DMS153 (cell line): ENCODE data around the gene HOXA4.

Experiments used
- DNase-seq: peaks from one replicate; lab custom pipeline; 2025; lab: John Stamatoyannopoulos, UW

HOXA4 gene

DNA sequence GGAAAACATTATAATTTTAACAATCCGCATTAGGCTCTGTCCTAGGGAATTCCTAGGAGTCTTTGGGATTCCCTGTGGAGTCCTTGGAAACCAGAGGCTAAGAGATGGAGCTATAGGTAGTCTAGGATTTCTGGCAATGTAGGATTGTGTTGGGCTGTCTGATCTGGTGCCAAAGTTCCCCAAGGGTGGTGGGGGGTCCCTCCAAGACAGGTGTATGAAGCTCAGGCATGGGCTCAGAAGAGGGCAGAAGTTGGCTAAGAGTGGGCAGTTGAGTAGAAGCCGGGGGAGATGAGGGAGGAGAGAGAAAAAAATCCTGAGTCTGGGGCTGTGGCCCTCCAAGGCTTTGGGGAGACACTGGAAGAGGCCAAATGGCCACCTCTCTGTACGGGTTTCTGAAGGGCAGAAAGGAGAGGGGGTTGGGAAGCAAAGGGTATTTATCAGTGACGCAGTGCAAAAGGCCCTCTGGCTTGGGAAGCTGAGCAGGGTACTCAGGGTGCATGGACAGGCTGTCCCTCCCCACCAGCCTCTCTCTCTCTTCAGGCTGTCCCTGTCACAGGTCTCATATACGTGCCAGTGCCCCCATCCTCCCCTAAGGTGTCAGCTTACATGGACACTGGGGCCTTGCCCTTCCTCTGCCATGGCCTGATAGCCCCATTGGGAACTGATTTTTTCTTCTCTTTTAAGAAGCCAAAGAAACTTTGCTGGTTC, 16.1 kb upstream of the HOXA4 start:
- DNase-seq = no peak

DNA sequence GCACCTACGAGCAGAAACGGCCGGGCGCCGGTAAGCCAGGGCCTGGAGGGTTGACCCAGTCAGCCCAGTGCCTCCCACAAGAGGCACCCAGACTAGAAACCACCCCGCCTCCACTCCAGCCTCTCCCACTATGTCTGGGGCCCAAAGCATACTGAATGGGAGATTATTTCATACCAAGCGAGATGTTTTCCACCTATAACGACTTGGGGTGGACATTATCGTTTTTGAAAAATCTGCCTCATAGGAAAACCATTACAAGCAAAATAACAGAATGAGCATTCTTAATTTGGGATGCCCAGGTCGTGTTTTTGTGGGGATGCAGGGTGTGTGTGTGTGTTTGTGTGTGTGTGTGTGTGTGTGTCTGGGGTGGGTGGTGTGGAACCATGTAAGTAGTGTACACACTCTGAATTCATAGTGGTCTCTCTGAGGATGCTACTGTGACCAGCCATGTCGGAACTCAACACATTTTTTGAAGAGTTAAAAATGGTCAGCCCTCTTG, 15.4 kb upstream of the HOXA4 start:
- DNase-seq = no peak

DNA sequence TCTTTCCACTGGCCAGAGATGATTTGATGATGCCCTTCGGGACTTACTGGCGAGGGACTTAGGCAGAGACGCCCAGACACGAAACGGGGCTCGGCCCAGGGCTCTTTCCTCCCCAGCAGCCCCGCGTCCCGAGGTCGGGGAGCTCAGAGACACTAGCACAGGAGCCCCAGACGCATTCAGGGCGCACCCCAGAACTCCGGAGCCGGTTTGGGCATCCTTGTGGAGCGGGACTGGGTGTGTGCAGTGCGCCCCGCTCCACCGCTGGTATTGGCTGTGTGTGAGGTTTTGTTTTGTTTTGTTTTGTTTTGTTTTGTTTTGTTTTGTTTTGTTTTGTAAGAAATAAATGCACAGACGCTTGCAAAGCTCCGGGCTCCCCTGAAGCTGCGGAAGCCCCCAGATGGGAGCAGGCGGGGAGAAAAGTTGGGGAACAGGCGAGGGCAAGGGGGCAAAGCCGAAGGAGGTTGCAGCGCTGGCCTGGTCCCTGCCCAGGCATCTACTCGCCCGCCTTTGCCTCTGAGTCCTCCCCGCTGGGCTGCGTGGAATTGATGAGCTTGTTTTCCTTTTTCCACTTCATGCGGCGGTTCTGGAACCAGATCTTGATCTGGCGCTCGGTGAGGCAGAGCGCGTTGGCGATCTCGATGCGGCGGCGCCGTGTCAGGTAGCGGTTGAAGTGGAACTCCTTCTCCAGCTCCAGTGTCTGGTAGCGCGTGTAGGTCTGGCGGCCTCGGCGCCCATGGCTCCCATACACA, 14.8 kb upstream of the HOXA4 start:
- DNase-seq = no peak

DNA sequence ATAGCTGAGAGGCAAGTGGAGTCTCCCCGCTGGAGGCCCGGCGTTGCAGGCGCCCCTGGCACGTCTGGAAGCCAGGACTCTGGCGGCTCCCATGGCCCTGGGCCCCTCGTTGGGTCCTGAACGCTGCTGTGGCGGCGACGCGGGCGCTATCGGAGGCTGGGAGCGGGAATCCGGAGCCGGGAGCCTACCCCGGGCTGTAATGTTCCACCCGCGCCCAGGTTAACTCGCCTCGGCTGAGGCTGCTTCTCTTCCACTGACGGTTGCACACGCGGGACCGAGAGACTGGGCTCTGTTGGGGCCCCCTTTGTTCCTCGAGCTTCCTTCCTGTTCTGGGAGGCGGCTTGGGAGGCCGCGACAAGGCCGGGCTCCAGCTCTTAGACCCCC, 14.2 kb upstream of the HOXA4 start:
- no peak for DNase-seq

DNA sequence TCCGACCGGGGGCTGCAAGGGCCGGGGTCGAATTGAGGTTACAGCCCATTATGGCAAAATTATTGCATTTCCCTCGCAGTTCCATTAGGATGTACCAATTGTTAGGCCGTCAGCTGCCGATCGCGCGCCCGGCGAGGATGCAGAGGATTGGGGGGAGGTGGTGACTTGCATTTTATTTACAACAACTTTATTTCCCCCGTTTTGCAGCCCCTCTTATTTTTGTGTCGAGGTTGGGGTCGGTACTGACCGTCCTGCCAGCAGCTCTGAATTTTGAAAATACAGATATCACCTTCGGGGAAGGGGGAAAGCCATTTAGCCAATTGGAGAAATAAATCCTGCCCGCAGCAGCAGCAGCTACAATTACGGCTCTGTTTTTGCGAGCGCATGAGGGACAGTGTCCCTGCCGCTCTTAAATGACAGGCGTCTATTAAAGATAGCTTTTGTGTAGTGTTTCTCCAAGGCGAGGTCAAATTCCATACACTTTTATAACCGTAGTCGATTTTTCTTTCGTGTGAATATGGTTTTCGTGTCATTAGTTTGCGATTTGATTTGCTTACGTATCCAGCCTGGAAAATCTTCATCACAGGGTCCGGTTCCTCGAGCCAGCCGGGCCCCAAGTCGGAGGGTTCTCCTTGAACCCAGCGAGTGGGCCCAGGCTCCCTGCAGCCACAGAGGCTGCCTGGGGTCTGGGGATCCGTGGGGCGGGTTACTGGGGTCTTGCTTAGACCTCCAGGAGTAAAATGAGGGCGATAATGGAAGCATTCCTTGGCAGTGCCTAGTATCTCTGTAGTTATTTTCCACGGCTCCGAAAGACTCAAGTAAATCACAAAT, 13.6 kb upstream of the HOXA4 start:
- no peak for DNase-seq

DNA sequence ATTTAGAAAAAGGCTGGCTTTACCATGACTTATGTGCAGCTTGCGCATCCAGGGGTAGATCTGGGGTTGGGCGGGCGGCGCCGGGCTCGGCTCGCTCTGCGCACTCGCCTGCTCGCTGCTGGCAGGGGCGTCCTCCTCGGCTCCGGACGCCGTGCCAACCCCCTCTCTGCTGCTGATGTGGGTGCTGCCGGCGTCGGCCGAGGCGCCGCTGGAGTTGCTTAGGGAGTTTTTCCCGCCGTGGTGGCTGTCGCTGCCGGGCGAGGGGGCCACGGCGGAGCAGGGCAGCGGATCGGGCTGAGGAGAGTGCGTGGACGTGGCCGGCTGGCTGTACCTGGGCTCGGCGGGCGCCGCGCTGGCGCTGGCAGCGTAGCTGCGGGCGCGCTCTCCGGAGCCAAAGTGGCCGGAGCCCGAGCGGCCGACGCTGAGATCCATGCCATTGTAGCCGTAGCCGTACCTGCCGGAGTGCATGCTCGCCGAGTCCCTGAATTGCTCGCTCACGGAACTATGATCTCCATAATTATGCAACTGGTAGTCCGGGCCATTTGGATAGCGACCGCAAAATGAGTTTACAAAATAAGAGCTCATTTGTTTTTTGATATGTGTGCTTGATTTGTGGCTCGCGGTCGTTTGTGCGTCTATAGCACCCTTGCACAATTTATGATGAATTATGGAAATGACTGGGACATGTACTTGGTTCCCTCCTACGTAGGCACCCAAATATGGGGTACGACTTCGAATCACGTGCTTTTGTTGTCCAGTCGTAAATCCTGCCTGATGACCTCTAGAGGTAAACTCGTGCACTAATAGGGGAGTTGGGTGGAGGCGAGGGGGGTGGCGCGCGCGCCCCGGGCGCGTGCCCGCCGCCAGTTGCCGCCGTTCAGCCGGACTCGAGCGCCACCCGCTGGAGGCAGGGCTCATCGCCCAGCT, 12.7 kb upstream of the HOXA4 start, which contains the start of gene HOXA5:
TSS of gene HOXA5 (minus strand) at position 659 of the 927 bp plus-strand sequence. CDS start at position 585, 74 bp downstream.
- DNase-seq = no peak

DNA sequence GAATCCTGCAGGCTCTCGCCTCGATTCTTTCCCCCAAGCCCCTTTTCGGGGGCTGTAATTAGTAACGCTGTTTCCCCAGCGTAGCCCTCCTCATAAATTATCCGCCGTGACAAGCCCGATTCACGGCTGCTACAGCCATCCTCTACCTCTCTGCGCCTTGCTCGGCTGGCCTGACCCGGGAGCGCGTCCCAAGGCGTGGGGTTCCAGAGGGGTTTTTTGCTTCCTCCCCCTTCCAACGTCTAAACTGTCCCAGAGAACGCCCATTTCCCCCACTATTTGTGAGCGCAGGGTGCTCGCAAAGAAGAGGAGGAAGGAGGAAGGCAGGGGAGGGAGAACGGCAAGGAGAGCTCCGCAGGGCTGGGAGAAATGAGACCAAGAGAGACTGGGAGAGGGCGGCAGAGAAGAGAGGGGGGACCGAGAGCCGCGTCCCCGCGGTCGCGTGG, 12.0 kb upstream of the HOXA4 start:
- no peak for DNase-seq

DNA sequence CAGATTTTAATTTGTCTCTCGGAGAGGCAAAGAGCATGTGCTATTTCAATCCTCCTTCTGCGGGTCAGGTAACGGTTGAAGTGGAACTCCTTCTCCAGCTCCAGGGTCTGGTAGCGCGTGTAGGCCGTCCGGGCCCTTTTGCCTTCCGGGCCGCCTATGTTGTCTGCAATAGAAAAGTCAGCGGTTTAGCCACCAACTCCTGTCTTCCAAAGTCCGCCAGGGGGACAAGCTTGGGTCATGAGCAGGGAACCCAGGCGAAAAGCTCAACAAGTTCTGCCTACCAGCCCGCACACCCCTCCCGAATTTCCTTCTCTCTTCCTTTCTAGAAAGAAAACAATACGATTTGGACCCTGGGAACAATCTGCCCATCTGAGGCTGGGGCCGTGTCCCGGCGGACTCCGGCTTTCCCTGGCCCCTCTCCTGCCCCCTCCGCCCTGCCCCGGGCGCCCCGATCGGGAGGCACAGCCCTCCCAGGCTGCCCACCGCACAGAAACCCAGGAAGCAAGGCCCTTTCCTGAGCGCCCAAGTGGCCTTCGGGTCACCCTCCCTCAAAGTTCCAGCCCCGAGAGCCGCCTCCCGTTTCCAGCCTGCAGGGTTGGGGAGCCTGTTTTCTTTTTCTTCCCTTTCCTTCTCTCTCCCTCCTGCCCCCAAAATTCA, 11.5 kb upstream of the HOXA4 start:
- no peak for DNase-seq

DNA sequence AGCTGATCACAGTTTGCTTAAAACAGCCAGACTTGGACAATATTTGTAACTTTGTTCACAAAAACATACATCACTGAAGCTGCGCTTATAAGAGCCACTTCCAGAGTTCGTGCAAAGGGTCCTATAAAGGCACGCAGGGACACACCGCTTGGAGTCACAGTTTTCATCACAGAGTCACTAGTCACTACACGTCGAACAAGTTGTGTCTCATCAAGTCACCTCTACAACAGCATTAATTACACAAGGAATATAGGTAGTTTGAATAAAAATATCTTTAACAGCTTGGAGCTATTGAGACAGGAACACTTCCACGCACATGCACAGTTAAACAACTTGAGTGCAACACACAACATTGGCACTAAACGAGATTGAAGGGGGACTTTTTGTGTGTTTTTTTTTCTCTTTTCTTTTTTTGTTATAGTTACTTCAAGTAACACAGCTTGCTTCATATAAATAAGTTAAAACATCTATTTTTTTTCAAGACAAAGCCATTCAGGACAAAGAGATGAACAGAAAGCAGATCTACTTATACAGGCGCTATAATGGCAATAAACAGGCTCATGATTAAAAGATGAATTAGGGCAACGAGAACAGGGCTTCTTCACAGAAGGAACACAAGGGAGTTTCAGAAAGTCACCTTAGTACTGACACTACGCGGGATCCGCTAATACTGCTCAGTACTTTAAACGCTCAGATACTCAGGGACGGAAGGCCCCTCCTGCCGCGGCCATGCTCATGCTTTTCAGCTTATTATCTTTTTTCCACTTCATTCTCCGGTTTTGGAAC, 10.8 kb upstream of the HOXA4 start:
- DNase-seq = no peak

DNA sequence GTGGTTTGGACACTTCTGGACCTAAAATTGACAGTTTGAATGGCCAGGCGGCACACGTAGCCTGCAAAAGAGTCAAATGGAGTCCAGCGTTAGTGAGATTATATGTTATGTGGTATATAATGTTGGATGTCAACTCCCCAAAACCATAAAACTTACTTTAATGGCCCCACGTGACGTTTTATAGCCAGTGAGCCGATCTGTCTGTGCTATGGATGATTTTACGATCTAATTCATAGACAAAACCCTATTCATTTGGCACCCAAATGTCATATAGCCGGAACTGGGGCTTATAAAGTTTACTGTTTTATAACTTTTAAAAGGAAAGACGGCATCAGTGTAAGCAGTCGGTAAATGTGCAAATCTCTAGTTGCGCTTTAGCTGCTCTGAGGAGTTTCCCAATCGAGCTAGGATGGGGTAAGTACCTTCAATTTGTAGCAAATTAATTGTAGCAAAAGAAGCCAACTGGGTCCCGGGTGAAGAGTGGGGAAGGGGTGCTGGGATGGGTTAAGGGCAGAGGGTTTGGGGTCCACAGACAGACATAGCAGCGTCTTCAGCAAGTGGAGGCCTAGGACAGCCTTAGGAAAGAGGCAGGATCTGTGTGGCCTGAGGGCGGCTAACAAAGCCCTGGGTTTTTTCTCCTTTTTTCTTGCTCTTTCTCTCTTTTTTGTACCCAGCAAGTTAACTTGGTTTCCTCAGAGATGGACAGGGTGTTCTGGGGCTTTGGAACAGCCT, 9.7 kb upstream of the HOXA4 start:
- no peak for DNase-seq

DNA sequence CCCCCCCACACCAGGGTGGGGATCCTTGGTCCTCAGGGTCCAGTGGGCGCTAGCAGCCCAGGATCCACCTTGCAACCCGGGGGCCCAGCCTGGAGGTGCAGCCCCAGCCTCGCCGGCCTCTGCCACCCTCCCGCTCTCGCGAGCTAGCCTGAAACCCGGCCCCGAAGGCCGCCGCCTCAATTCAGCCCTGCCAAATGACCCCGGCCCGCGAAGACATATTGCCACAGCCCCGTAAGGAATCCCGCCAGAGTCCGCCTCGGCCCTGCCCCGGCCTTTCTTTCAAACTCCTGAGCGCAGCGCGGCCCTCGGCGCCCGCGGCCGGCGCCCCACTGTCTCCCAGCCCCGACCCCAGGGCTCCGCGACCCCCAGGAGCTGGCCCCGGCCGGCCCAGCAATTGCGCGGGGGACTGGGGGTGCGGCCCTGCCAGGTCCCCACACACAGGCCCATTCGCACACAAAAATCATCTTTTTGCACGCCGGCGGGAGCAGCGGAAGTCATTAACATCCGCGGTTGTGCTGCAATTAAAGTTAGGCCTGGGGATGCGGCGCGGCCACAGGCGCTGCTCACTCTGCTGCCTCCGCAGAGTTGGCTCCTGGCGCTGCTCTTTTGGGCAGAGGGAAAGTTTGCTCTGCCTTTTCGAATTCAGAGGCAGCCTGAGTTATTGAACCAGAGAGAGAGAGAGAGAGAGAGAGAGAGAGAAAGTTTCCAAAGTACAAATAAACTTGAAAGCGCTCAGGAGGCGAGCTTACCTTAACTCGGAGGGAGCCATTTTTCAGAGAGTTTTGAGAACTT, 9.0 kb upstream of the HOXA4 start:
- DNase-seq = no peak

DNA sequence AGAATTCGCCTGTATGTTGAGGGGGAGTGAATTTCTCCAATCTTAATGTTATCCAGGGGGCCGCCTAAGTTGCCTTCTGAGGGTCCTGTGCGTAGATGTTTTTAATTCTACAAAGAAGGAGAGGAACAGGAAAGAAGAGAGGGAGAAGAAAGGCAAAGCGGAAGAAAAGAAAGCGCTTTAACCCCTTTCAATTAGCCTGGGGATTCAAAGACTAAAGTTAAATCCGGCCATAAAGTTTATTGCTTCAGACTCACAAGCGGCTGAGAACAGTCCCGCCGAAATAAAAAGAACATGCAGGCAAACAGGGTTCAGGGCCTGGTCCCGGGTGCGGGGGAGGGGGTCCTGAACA, 8.4 kb upstream of the HOXA4 start:
- no peak for DNase-seq

DNA sequence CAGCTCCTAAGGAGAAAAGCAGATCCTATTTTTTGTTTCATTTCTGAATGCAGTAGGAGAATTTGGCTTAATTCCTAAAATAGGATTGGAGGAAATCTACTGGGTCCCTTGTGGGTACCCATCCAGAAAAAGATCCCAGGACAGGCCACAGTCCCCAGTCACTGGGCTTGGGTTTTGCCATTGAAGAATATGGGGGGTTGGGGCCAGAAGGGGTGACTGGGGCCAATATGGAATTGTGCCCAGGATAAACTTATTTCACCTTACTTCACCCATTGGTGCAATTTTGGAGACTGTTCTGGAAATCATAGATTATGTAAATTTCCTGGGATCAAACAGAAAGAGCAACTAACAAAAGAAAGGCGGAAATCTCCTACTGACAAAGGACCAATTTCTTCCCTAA, 7.9 kb upstream of the HOXA4 start:
- DNase-seq = no peak

DNA sequence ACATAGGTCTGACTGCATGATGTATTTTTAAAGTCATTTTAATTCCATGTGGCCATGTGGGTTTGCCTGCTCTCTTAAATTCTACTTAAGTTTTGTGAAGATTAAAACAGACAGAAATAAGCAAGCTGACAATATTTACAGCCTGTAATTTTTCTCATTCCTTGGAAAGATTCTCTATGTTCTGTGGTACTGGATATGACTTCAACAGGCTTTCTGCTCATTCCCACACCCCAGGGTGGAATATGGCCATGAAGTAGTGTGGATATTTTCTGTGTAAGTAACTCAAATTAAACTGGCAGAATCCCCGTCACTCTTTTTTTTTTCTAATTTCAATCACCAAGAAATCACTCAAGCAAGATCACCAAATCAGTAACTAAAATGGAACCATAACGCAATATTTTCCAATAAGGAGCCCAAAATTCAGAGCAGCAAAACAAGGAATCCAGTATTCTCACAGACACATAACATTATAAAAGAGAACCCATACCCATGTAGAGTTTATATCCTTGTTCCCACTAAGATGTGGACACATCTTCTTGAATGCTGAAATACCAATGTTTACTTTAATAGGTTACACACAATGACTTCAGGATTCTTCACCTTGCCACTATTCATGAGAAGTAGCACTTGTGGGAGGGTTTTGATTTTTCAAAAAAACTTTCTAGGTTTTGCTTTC, 7.2 kb upstream of the HOXA4 start:
- no peak for DNase-seq

DNA sequence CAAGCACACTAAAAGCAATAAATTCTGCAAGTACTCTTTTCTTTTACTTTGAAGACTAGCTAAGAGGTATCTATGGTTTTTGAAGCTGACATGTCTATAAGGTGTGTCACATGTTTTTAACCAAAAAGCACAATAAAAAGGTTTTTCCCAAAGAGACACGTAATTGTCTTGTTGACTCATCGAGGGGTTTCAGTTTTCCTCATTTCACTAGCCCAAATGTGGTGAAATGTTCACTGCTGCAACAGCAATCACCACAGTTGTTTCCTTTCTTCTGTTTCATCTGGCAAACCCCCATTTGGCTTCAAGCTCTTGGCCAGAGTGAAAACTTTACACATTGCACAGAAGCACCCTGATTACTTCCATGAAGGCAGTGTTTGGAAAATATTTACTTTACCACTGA, 3.8 kb upstream of the HOXA4 start:
- DNase-seq = no peak

DNA sequence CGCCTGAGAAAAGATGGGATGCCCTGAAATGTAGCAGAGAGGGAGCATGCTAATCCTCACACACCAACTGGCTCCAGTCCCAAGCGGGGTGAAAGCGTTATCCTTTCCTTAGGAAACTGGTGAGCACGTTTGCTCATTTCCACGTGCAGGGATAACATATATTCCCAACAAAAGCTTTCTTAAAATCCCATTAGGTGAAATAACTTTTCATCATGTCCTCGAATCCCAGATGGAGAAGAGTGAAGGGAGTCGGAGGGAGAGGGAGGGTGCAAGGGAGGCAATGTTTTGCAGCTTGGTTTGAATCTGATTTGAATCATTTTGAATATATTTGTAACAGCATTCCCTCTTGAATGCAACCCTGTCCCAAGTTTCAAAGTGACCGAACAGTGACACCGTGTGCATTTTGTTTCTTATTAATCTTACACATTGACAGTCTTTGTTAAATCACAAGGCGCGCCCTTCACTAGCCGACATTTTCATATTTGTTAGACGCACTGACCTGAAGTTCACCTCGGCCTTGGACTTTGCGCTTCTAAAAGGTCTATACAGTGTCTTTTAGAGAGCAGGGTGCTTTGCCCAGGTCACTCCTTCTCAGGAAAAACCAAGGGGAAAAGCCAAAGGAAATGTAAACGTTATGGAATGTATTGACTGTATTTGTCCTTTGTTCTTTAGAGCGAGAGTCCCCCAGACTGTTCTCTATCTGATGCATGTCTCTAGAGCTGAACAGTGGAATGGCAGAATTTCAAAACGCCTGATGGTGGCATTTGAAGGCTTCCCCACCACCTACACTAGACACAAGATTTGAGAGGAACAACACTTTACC, 3.1 kb upstream of the HOXA4 start:
- no peak for DNase-seq

DNA sequence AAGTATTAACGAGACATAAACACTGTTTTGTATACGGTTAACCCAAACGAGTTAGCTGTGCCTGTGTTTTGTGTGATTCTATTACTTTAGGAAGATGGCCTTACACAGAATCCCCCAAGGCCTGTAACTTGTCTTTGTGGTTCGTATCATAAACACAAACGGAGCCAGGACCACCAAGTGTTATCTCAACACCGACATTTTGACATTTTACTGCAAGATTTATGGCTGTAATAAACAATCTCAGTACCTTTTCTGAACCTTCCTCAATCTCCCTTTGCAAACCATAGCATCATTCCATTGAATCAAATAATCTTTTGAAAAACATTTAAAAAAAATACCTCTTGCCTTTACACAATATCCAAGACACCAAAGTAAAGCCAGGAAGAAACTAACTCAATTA, 2.4 kb upstream of the HOXA4 start:
- DNase-seq = no peak
